ENCODE results near the gene TRAM2. TPM values are rescaled to one million over a fixed set of nuclear protein-coding genes. Genes with fewer than 3 reads are reported as not detected.

TRAM2 gene
- total and polyA plus RNA-seq, 2 of the 8 experiments (the other 6 are each of a cell fraction or from before 2014, with no cell fraction given), result 9.0 to 21.4 TPM

GRCh38 chr6:52610745-52611355 lies 34.0 kb upstream of the TRAM2 start:
- Histone ChIP-seq H3K27ac (ENCODE audit: low read depth, low read length) (no peak overlapping the region), H3K56ac (replicated peaks; ENCODE audit: insufficient read length, low read depth, low read length) (no peak overlapping the region), H2BK20ac (ENCODE audit: low read length) (no peak overlapping the region), H2BK12ac (ENCODE audit: low read depth, low read length) (no peak overlapping the region), H4K5ac (ENCODE audit: insufficient read length, low read depth, low read length) (no peak overlapping the region), H3K4me3 (ENCODE audit: extremely low read depth in 1 of 4, insufficient read depth in 2 of 4, low read depth in 3 of 4, low read length in 4 of 4) (no peak overlapping the region), H3K23ac (ENCODE audit: insufficient read length) (no peak overlapping the region), H3K9me3 (ENCODE audit: insufficient read depth in 2 of 2, low read depth in 1 of 2, low read length in 1 of 2) (no peaks in the 10 kb centered on the region), H3K9ac (replicated peaks in 1 of 4; ENCODE audit: extremely low read depth in 1 of 4, low read depth in 3 of 4, low read length in 3 of 4) (no peak overlapping the region), H4K8ac (ENCODE audit: extremely low read depth, insufficient read depth, low read length) (no peak overlapping the region), H2BK120ac (replicated peaks; ENCODE audit: low read depth, low read length) (no peak overlapping the region), H2AK5ac (ENCODE audit: low read depth, low read length) (no peak overlapping the region), H4K91ac (replicated peaks; ENCODE audit: insufficient read length, low read length) (no peak overlapping the region), H3K79me2 (ENCODE audit: control insufficient read depth in 1 of 2, insufficient read depth in 2 of 2, low read length in 2 of 2) (no peaks in the 10 kb centered on the region), H3K36me3 (ENCODE audit: control insufficient read depth in 2 of 4, insufficient read depth in 4 of 4, low read length in 3 of 4) (no peaks in the 10 kb centered on the region), H3K14ac (ENCODE audit: insufficient read length) (no peak overlapping the region), H3K23me2 (ENCODE audit: low read depth, low read length) (no peaks in the 10 kb centered on the region; the same call in 1 of the 2 replicates), H2BK5ac (ENCODE audit: low read depth, low read length) (no peak overlapping the region), H3K27me3 (replicated peaks in 1 of 4; ENCODE audit: control insufficient read depth in 3 of 4, extremely low read depth in 1 of 4, insufficient read depth in 3 of 4, low read length in 3 of 4) (no peaks in the 10 kb centered on the region), H4K20me1 (replicated peaks in 1 of 2; ENCODE audit: control insufficient read depth in 1 of 2, insufficient read depth in 2 of 2, low read length in 2 of 2) (no peaks in the 10 kb centered on the region), H3K4ac (replicated peaks; ENCODE audit: insufficient read length, low read depth, low read length) (no peak overlapping the region), H3K79me1 (ENCODE audit: low read depth, low read length) (no peaks in the 10 kb centered on the region), H2AFZ (ENCODE audit: low read length) (no peak overlapping the region), H3K4me1 (replicated peaks in 1 of 4; ENCODE audit: control insufficient read depth in 3 of 4, insufficient read depth in 4 of 4, low read length in 3 of 4) (no peaks in the 10 kb centered on the region), H2BK15ac (ENCODE audit: low read length) (no peak overlapping the region), H3K18ac (ENCODE audit: extremely low read depth, low read length) (no peak overlapping the region), H3K4me2 (ENCODE audit: insufficient read depth in 1 of 2, low read depth in 2 of 2, low read length in 2 of 2) (no peak overlapping the region)
- whole genome bisulfite sequencing, 2 experiments (ENCODE audit: extremely low coverage in 1 of 2, insufficient coverage in 1 of 2, insufficient read length in 1 of 2, insufficient replicate concordance in 2 of 2, low coverage in 1 of 2, low lambda C conversion rate in 2 of 2, missing lambda C conversion rate in 1 of 2), result 96% methylated on average over 5 of the region's 5 CpGs; no CpG with 5 or more reads in 1 of the 2 experiments
- FAIRE-seq (no peak), DNase-seq (ENCODE audit: low read depth in 1 of 2, low spot score in 2 of 2) (no peak)
- POLR2A ChIA-PET (ENCODE audit: partially characterized antibody), result no interaction called here
- no peak for TF ChIP-seq EGR1 (IDR thresholded peaks at IDR 0.05; ENCODE audit: borderline replicate concordance, low read depth, low read length)
- no peak for TF ChIP-seq CREB1 (IDR thresholded peaks at IDR 0.05)
- TF ChIP-seq POLR2AphosphoS5 (IDR thresholded peaks at IDR 0.05; ENCODE audit: low read depth, low read length), result no peak
- TF ChIP-seq CBX8 (IDR thresholded peaks at IDR 0.05; ENCODE audit: borderline replicate concordance, low read depth, low read length), result no peak
- no peak for TF ChIP-seq E2F6 (IDR thresholded peaks at IDR 0.05)
- TF ChIP-seq TEAD4 (IDR thresholded peaks at IDR 0.05; ENCODE audit: low read depth, low read length), result no peak
- TF ChIP-seq FOSL1 (IDR thresholded peaks at IDR 0.05; ENCODE audit: insufficient read depth, low read depth, low read length), result no peak
- TF ChIP-seq SP2 (IDR thresholded peaks at IDR 0.05; ENCODE audit: low read length), result no peak
- no peak for TF ChIP-seq MAFK (IDR thresholded peaks at IDR 0.05; ENCODE audit: low read depth, low read length)
- TF ChIP-seq TBP (IDR thresholded peaks at IDR 0.05; ENCODE audit: low read depth, low read length), result no peak
- TF ChIP-seq SUZ12 (IDR thresholded peaks at IDR 0.05; ENCODE audit: low read length), result no peak
- CTCF ChIA-PET (ENCODE audit: partially characterized antibody), result no interaction called here
